AG09309 (cell line): ENCODE results near the gene TRAPPC14.
A peak's percentile ranks its signal among the peaks of the same experiment; 100 is the strongest.

Experiments used
- DNase-seq: peaks from one replicate; pipeline ENCODE4 v3.0.0-alpha.2; 2010; ENCODE audit warnings: low read depth
- H3K4me3 ChIP-seq: 2 replicates; pipeline ENCODE4 v1.5.1; 2011; ENCODE audit warnings: mild to moderate bottlenecking, low read depth, low read length, moderate library complexity; ENCODE audit not compliant: control insufficient read depth
- CTCF ChIP-seq: IDR thresholded peaks from 2 replicates; pipeline ENCODE4 v1.5.1; 2011; ENCODE audit warnings: mild to moderate bottlenecking, low read depth, low read length, inconsistent platforms; ENCODE audit not compliant: insufficient read depth, control insufficient read depth; ENCODE audit errors: missing control alignments

TRAPPC14 gene

GRCh38 chr7:100170101-100170897, 11.8 kb upstream of the TRAPPC14 start:
- H3K4me3 ChIP-seq: no peak overlapping the region
- no peak for DNase-seq
- TF ChIP-seq CTCF: no peak

GRCh38 chr7:100169147-100169850, 10.8 kb upstream of the TRAPPC14 start:
- H3K4me3 ChIP-seq: no peak overlapping the region
- TF ChIP-seq CTCF: no peak
- DNase-seq: no peak

GRCh38 chr7:100167912-100168323, 9.4 kb upstream of the TRAPPC14 start:
- no peak for TF ChIP-seq CTCF
- DNase-seq: no peak
- H3K4me3 ChIP-seq: peak overlapping the region; percentile 55

- H3K4me3 ChIP-seq: peak overlapping the region; percentile 55
- DNase-seq: no peak
- no peak for TF ChIP-seq CTCF
Observed at GRCh38 chr7:100166970-100167911, 8.7 kb upstream of the TRAPPC14 start.

- TF ChIP-seq CTCF: no peak
- DNase-seq: no peak
- H3K4me3 ChIP-seq: no peak overlapping the region
Observed at GRCh38 chr7:100166317-100166940, 7.9 kb upstream of the TRAPPC14 start.

GRCh38 chr7:100163871-100164270, 5.3 kb upstream of the TRAPPC14 start:
- H3K4me3 ChIP-seq: no peak overlapping the region
- no peak for DNase-seq
- no peak for TF ChIP-seq CTCF
